ENCODE measurements around the gene FOXN1.

FOXN1 gene

GRCh38 chr17:28547096-28547622 is 41.0 kb downstream of the FOXN1 start:
- TF ChIP-seq, protein P1, sequence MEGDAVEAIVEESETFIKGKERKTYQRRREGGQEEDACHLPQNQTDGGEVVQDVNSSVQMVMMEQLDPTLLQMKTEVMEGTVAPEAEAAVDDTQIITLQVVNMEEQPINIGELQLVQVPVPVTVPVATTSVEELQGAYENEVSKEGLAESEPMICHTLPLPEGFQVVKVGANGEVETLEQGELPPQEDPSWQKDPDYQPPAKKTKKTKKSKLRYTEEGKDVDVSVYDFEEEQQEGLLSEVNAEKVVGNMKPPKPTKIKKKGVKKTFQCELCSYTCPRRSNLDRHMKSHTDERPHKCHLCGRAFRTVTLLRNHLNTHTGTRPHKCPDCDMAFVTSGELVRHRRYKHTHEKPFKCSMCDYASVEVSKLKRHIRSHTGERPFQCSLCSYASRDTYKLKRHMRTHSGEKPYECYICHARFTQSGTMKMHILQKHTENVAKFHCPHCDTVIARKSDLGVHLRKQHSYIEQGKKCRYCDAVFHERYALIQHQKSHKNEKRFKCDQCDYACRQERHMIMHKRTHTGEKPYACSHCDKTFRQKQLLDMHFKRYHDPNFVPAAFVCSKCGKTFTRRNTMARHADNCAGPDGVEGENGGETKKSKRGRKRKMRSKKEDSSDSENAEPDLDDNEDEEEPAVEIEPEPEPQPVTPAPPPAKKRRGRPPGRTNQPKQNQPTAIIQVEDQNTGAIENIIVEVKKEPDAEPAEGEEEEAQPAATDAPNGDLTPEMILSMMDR (IDR thresholded peaks at IDR 0.05), result no peak
- Histone ChIP-seq H3K27ac (no peak overlapping the region), H2AFZ (no peak overlapping the region), H3K4me2 (ENCODE audit: low read length) (no peak overlapping the region), H3K36me3 (ENCODE audit: control insufficient read depth, insufficient read depth, low read length) (no peaks in the 10 kb centered on the region), H3K9ac (no peak overlapping the region), H3K4me1 (peaks cover 7% of the 10 kb centered on the region), H3K79me2 (no peaks in the 10 kb centered on the region), H3K9me3 (ENCODE audit: control insufficient read depth, low read length) (no peaks in the 10 kb centered on the region), H3K27me3 (ENCODE audit: control insufficient read depth, insufficient read depth, low read length) (no peaks in the 10 kb centered on the region), H3K4me3 (ENCODE audit: low read depth, low read length) (no peak overlapping the region)

- no peaks in the 10 kb centered on the region for H3K79me2 ChIP-seq
- H3K27ac ChIP-seq, result no peak overlapping the region
- no peak overlapping the region for H3K4me3 ChIP-seq (ENCODE audit: low read depth, low read length)
- TF ChIP-seq, protein P1 (IDR thresholded peaks at IDR 0.05), result peak; percentile 94
- H2AFZ ChIP-seq, result no peak overlapping the region
- no peaks in the 10 kb centered on the region for H3K36me3 ChIP-seq (ENCODE audit: control insufficient read depth, insufficient read depth, low read length)
- H3K9ac ChIP-seq, result no peak overlapping the region
- H3K4me2 ChIP-seq (ENCODE audit: low read length), result no peak overlapping the region
- H3K4me1 ChIP-seq, result peaks cover 7% of the 10 kb centered on the region
- H3K27me3 ChIP-seq (ENCODE audit: control insufficient read depth, insufficient read depth, low read length), result no peaks in the 10 kb centered on the region
- H3K9me3 ChIP-seq (ENCODE audit: control insufficient read depth, low read length), result no peaks in the 10 kb centered on the region
Observed at GRCh38 chr17:28547623-28548416, 41.7 kb downstream of the FOXN1 start.

GRCh38 chr17:28548417-28549130 is 42.4 kb downstream of the FOXN1 start:
- no peaks in the 10 kb centered on the region for H3K79me2 ChIP-seq
- peaks cover 7% of the 10 kb centered on the region for H3K4me1 ChIP-seq
- H2AFZ ChIP-seq, result no peak overlapping the region
- no peak overlapping the region for H3K9ac ChIP-seq
- H3K27me3 ChIP-seq (ENCODE audit: control insufficient read depth, insufficient read depth, low read length), result no peaks in the 10 kb centered on the region
- no peak overlapping the region for H3K27ac ChIP-seq
- H3K36me3 ChIP-seq (ENCODE audit: control insufficient read depth, insufficient read depth, low read length), result no peaks in the 10 kb centered on the region
- no peak overlapping the region for H3K4me2 ChIP-seq (ENCODE audit: low read length)
- H3K4me3 ChIP-seq (ENCODE audit: low read depth, low read length), result no peak overlapping the region
- TF ChIP-seq, protein P1 (IDR thresholded peaks at IDR 0.05), result no peak
- no peaks in the 10 kb centered on the region for H3K9me3 ChIP-seq (ENCODE audit: control insufficient read depth, low read length)

GRCh38 chr17:28549236-28550132 is 43.3 kb downstream of the FOXN1 start:
- H3K4me1 ChIP-seq, result peaks cover 7% of the 10 kb centered on the region
- TF ChIP-seq, protein P1 (IDR thresholded peaks at IDR 0.05), result no peak
- H3K27me3 ChIP-seq (ENCODE audit: control insufficient read depth, insufficient read depth, low read length), result no peaks in the 10 kb centered on the region
- H3K36me3 ChIP-seq (ENCODE audit: control insufficient read depth, insufficient read depth, low read length), result no peaks in the 10 kb centered on the region
- no peak overlapping the region for H3K27ac ChIP-seq
- no peak overlapping the region for H2AFZ ChIP-seq
- H3K4me3 ChIP-seq (ENCODE audit: low read depth, low read length), result no peak overlapping the region
- H3K4me2 ChIP-seq (ENCODE audit: low read length), result no peak overlapping the region
- H3K79me2 ChIP-seq, result no peaks in the 10 kb centered on the region
- H3K9ac ChIP-seq, result no peak overlapping the region
- H3K9me3 ChIP-seq (ENCODE audit: control insufficient read depth, low read length), result no peaks in the 10 kb centered on the region

All from parathyroid adenoma (tissue), 2 donors.